Measurements from ENCODE around the gene PLEKHO1. TPM values are rescaled to one million over a fixed set of nuclear protein-coding genes. Genes with fewer than 3 reads are reported as not detected.
"Not testable (repeated sequence)": the region's sequence is repeated elsewhere in the genome, so short reads cannot be mapped to it uniquely, and the experiment has no call there.

The PLEKHO1 gene
- 10 to 100 TPM; 34.2 to 35.0 TPM for total RNA-seq

- CTCF ChIA-PET = interaction anchor here (0.7 to 1.1 kb wide), 3 partner anchors 12 to 38 kb away, joined by 3 read pairs; no protein-coding TSS in a partner anchor
- POLR2A ChIA-PET = interaction anchor here (0.8 to 1.5 kb wide), 7 partner anchors 11 to 268 kb away, joined by 3 to 5 read pairs (median 3); partner anchors contain the start of gene RPRD2
Observed at GRCh38 chr1:150149271-150150132, at the start of gene PLEKHO1. PLEKHO1 (plus strand) TSS chr1:150149916; CDS start chr1:150150258, 342 bp downstream.

DNA sequence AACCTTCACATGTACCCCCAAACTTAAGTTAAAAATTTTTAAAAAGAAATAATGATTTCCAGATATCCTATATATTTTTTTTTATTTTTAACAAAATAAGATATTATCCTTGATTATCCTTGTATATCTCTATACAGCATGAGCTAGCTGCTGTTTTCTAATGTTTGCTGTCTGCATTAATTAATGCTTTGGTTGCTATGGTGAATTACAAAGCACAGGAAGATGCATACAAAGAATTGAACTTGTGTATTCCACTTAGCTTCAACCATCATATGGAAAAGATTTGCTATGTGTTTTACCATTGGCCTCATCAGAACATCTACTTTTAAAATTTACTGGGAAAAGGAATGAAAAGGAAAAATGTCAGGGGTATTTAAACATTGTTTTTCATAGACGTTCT lies 46.7 kb upstream of the PLEKHO1 start:
- ChIA-PET POLR2A (no interaction called here), CTCF (no interaction called here)

- CTCF ChIA-PET = interaction anchor here (1.0 kb wide), 1 partner anchor 45 kb away, joined by 4 read pairs; no protein-coding TSS in a partner anchor
Observed at GRCh38 chr1:150106341-150106740, 43.4 kb upstream of the PLEKHO1 start.

GRCh38 chr1:150109586-150109985 lies 40.1 kb upstream of the PLEKHO1 start:
- ChIA-PET CTCF (interaction anchor here (0.6 kb wide), 1 partner anchor 31 kb away, joined by 3 read pairs; no protein-coding TSS in a partner anchor), POLR2A (no interaction called here)

More at GRCh38 chr1:150106341-150106740, 43.4 kb upstream of the PLEKHO1 start:
- POLR2A ChIA-PET = no interaction called here

DNA sequence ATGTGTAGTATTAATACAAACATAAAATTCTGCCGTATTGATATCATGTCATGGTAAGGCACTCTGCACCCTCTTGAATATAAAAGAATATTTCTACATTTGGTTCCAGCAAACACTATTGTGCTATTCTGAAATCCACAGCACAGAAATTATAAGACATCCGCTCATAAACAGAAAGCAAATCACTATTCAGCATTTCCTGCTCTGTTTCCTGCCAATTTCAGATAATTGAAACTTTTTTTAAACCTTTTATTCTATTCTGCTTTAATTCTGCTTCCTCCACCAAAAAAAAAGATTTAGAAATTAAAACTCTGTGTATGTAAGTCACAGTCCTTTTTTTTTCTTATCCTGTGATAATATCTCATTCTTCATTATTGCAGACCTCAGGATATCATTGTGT lies 39.6 kb upstream of the PLEKHO1 start:
- ChIA-PET CTCF (no interaction called here), POLR2A (no interaction called here)

DNA sequence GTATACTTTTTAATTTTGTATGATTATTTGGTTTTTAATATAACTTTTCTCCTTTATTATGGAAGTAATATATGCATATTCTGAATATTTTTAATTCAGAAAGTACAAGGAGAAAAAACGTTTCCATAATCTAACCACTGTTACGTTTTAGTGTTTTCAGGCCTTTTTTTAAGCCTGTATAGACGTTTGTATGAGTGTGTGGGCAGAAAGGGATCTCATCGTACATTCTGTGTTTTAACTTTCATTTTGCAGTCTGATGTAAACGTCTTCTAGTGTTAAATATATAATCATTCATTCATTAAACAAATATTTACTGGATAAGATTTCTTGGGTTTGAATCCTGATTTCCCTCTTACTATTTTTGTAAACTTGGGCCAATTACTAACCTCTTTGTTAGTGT lies 38.0 kb upstream of the PLEKHO1 start:
- ChIA-PET CTCF (no interaction called here), POLR2A (no interaction called here)

- CTCF ChIA-PET = interaction anchor here (0.9 to 1.4 kb wide), 2 partner anchors 50 to 72 kb away, joined by 3 to 4 read pairs; no protein-coding TSS in a partner anchor
- POLR2A ChIA-PET = no interaction called here
Observed at GRCh38 chr1:150115121-150115520, 34.6 kb upstream of the PLEKHO1 start.

GRCh38 chr1:150118716-150119115 lies 31.0 kb upstream of the PLEKHO1 start:
- ChIA-PET CTCF (interaction anchor here (0.6 kb wide), 1 partner anchor 18 kb away, joined by 3 read pairs; no protein-coding TSS in a partner anchor), POLR2A (no interaction called here)

DNA sequence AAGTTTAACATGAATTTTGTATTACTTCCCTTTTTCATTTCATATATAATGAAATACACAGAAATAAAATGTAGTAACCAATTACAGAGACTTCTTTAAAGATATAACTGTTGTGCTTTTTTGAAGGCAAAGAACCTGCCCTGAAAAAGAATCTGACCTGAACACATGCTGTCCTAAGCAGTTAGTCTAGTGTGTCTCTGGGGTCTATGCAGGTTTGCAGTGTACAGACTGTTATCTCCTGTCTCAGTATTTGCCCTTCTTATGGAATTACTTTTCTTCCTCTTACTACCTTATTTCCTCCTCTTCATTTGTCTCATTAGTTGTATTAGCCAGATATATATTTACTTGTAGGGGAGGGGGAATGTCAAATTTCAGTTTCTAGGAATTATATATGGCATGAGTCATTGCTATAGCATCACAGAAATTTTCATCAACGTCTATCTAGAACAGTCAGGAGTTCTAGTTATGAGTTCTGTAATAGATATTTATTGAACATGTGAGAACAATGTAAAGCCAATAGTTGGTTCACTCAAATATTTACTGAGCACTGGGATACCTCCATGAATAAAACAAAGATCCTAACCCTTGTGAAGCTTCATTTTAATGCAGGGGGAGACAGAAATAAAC lies 28.4 kb upstream of the PLEKHO1 start:
- ChIA-PET POLR2A (no interaction called here), CTCF (interaction anchor here (0.7 kb wide), 1 partner anchor 41 kb away, joined by 4 read pairs; no protein-coding TSS in a partner anchor)

GRCh38 chr1:150126811-150127210 lies 22.9 kb upstream of the PLEKHO1 start:
- ChIA-PET CTCF (no interaction called here), POLR2A (interaction anchor here (0.6 kb wide), 1 partner anchor 14 kb away, joined by 5 read pairs; no protein-coding TSS in a partner anchor)

DNA sequence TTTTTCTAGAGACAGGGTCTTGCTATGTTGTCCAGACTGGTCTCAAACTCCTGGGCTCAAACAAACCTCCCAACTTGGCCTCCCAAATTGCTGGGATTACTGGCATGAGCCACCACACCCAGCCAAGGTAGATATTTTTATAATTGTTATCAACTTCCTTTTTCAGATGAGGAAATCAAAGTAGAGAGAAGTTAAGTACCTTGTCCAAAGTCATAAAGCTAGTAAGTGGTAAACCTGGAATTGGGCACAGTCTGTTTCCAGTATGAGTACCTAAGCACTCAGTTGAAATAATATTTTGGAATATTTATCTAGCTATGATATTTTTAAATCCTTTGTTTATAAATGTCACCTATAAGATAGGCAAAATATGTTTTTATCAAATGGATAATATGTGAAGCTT lies 22.3 kb upstream of the PLEKHO1 start:
- POLR2A ChIA-PET = interaction anchor here (0.6 kb wide), 1 partner anchor 26 kb away, joined by 6 read pairs; no protein-coding TSS in a partner anchor
- CTCF ChIA-PET = interaction anchor here (0.6 to 1.2 kb wide), 2 partner anchors 8 to 267 kb away, joined by 3 read pairs; no protein-coding TSS in a partner anchor

GRCh38 chr1:150127868-150128267 lies 21.8 kb upstream of the PLEKHO1 start:
- CTCF ChIA-PET = interaction anchor here (0.6 to 1.2 kb wide), 3 partner anchors 8 to 267 kb away, joined by 3 to 4 read pairs (median 3); no protein-coding TSS in a partner anchor
- POLR2A ChIA-PET = interaction anchor here (0.6 kb wide), 1 partner anchor 26 kb away, joined by 6 read pairs; no protein-coding TSS in a partner anchor

GRCh38 chr1:150132372-150132771 lies 17.3 kb upstream of the PLEKHO1 start:
- CTCF ChIA-PET = no interaction called here
- POLR2A ChIA-PET = no interaction called here

DNA sequence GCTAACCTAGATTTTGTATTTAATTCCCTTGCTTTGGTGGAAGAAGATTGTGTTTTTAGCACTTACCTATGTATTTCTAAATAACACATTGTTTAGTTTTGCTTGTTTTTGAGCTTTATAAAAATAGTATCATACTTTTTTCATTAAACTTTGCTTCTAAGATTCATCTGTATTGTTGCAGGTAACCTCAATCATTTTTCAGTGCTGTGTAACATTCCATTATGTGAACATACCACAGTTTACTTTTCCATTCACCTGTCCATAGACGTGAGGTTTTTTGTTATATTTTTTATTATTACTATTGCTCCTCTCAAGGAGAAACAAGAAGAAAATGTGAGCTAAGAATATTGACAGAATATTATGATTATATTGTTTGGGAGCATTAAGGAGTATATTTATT lies 15.2 kb upstream of the PLEKHO1 start:
- ChIA-PET POLR2A (no interaction called here), CTCF (no interaction called here)

DNA sequence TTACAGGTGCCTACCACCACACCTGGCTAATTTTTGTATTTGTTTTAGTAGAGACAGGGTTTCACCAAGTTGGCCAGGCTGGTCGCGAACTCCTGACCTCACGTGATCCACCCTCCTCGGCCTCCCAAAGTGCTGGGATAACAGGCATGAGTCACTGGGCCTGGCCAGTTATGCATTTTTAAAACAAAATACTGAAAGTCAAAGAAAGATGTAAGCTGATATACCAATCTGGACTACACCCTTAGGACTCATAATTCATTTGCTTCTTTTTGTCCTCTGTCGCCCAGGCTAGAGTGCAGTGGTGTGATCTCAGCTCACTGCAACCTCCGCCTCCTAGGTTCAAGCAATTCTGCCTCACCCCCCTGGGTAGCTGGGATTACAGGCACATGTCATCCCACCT lies 14.3 kb upstream of the PLEKHO1 start:
- POLR2A ChIA-PET, CTCF ChIA-PET: not testable (repeated sequence)

- ChIA-PET CTCF (no interaction called here), POLR2A (no interaction called here)
Observed at GRCh38 chr1:150138044-150138443, 11.7 kb upstream of the PLEKHO1 start.

GRCh38 chr1:150141452-150141851 lies 8.3 kb upstream of the PLEKHO1 start:
- POLR2A ChIA-PET = no interaction called here
- CTCF ChIA-PET = no interaction called here

DNA sequence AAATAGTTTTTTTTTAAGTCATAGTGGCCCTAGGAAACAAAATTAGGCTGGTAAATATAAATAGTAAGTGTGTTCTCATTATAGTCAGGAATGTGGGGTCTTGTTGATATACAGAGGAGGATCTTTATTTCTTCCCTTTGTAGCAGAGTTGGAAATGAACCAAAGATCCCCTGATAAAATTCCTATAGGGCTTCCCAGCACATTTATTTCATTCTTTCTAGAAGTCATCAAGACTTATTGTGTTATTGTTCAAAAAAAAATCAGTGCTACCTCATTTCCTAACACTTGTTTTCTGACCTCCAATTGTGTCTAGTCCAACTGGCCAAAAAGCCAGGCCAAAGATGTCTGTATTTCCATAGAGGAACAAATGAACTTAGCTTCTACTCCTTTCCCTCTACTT lies 7.6 kb upstream of the PLEKHO1 start:
- ChIA-PET POLR2A (interaction anchor here (0.7 kb wide), 1 partner anchor 239 kb away, joined by 3 read pairs; no protein-coding TSS in a partner anchor), CTCF (no interaction called here)

GRCh38 chr1:150144606-150145005 lies 5.1 kb upstream of the PLEKHO1 start:
- ChIA-PET POLR2A (no interaction called here), CTCF (no interaction called here)

GRCh38 chr1:150146016-150146415 lies 3.7 kb upstream of the PLEKHO1 start:
- CTCF ChIA-PET = interaction anchor here (0.6 kb wide), 1 partner anchor 192 kb away, joined by 3 read pairs; no protein-coding TSS in a partner anchor
- POLR2A ChIA-PET = not testable (repeated sequence)
